Choroid plexus epithelial cell (primary cell): ENCODE results near the gene NOP58.
A peak's percentile ranks its signal among the peaks of the same experiment; 100 is the strongest.

Source experiments
- DNase-seq: peaks from one replicate; pipeline ENCODE4 v3.0.0-alpha.2; 2010; ENCODE audit warnings: low read depth
- H3K4me3 ChIP-seq: 2 replicates; pipeline ENCODE4 v1.5.1; 2011; ENCODE audit warnings: low read depth, mild to moderate bottlenecking, control low read depth, low read length, moderate library complexity
- CTCF ChIP-seq: conservative IDR thresholded peaks from 2 replicates; pipeline ENCODE4 v1.5.1; 2011; ENCODE audit warnings: low read depth, mild to moderate bottlenecking, control low read depth, inconsistent platforms, low read length, moderate library complexity

The NOP58 gene

GRCh38 chr2:202335791-202336467 is 70.4 kb downstream of the NOP58 start:
- H3K4me3 ChIP-seq: no peak overlapping the region
- TF ChIP-seq CTCF: no peak
- no peak for DNase-seq

- peak; percentile 16 for DNase-seq
- H3K4me3 ChIP-seq: no peak overlapping the region
- no peak for TF ChIP-seq CTCF
These were observed 71.6 kb downstream of the NOP58 start for GRCh38 chr2:202337151-202337550.

GRCh38 chr2:202337706-202338346 is 72.3 kb downstream of the NOP58 start:
- TF ChIP-seq CTCF: no peak
- DNase-seq: no peak
- no peak overlapping the region for H3K4me3 ChIP-seq

GRCh38 chr2:202339071-202339870 is 73.7 kb downstream of the NOP58 start:
- no peak overlapping the region for H3K4me3 ChIP-seq
- peak; percentile 71 for DNase-seq
- TF ChIP-seq CTCF: no peak

- DNase-seq: peak; percentile 15
- no peak for TF ChIP-seq CTCF
- H3K4me3 ChIP-seq: no peak overlapping the region
These were observed 78.6 kb downstream of the NOP58 start for GRCh38 chr2:202344178-202344577.

- no peak for TF ChIP-seq CTCF
- no peak overlapping the region for H3K4me3 ChIP-seq
- peak; percentile 10 for DNase-seq
These were observed 80.6 kb downstream of the NOP58 start for GRCh38 chr2:202346180-202346579.
